Fibroblast of skin of back (primary cell): ENCODE measurements around the gene PSD2.

Experiments used
- DNase-seq: peaks from one replicate; pipeline ENCODE4 v3.0.0-alpha.2; 2013

Gene PSD2

DNA sequence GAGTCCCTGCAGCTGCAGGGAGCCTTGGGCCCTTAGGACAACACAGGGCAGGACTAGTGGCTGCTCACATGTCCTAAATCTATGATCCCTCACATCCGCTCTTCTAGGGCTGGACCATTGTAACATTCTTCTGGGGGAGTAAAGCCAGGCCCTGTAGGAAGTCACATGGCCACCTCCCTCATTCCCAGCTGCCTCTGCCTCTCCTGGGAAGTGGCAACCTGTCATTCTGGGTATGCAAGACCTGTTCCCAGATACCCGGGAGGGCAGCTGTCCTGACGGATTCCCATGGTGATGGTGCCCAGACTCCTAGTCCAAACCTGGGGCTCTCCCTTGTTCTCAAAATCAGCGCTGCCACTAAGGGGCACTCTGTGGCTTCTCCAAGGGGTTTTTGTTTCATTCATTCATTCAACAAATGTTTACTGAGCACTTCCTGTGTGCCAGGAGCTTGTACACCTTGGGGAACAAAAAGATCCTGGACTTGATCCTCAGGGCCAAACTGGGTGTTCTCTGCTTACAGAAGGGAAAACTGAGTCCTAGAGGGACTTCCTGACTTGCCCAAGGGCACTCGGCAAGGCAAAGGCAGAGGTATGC lies 85.6 kb downstream of the PSD2 start:
- DNase-seq = no peak

DNA sequence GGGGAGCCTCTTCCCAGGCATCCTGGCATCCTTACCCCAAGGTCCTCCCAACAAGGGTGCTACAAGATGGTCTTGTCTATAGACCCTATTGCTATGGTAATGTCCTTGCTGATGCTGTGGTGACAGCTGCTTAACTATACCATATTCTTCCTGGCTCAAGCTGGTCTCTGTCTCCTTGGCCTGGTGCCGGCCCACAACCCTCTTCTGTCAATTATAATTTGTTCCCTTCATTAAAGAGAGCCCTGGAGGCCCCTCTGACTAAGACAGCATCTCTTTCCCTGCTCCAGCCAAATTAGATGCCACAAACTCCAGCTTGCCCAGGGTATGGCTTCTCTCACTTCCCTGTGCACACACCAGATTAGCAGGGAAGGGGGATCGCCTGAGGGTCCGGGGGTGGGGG lies 86.7 kb downstream of the PSD2 start:
- no peak for DNase-seq

DNA sequence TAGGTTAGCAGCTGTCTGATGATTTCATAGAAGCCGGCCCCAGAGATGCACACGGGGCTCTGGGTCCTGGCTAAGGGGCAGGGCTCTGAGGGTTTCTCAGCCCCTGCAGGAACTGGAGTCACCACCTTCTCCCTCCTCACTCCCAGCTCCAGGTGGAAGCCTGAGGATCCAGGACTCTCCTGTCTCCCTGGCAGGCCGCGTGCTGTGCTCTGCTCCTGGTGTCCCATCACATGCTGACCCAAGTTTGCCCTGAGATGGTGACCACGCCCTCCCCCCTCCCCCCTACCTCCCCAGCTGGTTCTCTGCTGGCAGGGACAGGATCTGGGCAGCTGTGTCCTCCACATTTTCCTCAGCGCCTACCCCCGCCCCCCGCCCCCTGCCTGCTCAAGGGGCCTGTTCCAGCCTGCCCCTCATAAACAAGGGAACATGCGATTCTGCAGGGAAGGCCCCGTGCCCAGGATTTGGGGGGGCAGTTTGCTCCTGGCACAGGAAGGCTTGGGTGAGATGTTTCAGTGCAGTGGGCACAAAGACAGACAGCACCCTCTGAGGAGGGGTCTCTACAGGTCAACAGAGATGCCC lies 87.4 kb downstream of the PSD2 start:
- DNase-seq = no peak

DNA sequence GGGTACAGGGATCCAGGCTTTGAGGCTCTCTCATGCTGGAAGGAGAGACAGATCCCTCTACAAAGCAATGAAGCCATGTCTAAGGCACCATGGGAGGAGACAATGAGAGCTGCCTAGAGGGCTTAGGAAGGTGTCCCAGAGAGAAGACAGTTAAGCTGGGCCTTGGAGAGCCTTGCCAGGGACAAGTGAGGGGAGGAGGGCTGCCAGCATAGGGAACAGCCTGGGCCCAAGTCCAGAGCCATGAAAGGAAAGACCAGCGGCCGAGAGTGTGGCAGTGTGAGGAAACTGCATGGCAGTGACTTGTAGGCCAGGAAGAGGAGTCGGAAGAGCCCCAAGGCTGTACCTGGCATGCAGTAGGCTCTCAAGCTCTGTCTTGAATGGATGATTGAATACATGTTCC lies 88.5 kb downstream of the PSD2 start:
- DNase-seq = no peak

DNA sequence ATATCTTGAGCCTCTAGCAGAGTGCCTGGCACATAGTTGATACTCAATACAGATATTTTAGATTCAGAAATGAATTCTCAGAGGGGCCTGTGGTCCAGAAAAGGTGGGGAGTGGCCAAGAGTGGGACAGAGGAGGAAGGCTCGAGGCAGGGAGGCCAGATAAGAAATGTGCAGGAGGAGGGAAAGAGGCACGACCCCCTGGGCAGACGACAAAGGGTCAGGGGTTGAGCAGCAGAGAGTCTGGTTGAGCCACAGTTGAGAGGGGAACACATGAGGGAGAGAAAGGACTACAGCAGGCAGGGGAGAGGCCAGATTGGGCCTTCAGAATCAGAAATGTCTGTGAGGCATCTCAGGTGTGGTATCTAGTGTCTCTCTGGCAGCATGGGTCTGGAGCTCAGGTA lies 89.1 kb downstream of the PSD2 start:
- DNase-seq = no peak

DNA sequence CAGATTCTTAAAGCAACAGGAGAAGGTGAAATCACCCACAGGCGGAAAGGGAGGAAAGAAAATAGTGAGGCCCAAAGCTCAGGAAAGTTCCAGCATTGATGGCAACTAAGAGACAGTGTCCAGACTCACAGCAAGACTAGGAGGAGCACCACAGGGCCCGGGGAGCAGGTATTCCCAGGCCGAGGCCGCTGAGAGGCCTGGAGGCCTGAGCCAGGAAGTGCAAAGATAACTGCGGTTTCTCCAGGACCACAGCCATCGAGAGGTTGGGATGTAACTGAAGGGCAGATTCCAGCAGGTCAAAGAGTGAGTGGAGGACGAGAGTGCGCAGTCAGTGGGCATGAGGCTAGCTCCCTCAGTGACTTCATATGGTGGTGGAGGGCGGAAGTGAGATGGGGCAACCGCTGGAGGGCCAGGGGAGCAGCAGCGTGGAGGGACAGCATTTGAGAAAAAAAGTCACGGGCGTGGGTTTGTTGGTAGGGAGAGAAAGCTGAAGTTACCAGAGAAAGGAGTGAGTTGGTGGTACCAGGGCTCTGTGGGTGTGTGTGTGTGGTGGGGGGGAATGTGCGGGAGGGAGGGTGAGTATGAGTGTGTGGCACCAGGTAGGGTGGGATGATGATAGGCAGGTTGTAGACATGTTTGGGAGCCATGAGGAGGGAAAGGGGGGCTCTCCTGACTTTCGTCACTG lies 89.7 kb downstream of the PSD2 start:
- no peak for DNase-seq

DNA sequence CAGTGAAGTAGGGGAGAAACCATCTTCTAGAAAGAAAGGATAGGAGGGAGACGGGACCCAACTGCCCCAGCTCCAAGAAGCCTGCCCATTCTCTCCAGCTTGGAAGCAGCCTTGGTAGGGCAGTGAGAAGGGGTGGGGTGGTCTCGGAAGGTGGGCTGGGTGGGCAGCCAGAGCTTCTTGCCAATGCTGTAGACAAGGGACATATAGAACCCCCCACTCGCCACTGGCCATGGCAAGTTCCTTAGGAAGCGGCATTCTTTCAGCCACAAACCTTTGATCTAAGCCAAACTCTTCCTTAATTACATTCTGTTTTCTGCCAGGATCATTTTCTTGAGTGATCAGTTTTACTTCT lies 90.2 kb downstream of the PSD2 start:
- no peak for DNase-seq

DNA sequence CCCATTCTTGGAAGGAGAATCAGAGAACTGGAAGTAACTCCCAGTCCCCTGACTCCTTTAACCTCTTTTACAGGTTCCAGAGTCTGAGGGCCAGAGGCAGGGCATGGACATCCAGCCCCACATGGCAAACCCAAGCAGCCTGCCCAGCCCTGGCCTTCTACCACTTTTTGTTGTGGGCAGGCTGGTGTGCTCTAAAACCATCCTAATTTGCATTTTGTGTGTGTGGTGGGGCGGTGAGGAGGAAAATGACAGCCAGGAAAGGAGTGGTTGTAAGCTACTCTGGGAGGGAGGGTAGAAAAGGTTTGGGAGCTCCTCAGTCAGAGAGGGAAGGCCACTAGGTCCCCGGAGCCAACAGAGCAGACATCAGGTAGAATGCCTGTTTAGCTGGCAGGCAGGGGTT lies 90.6 kb downstream of the PSD2 start:
- DNase-seq = no peak

DNA sequence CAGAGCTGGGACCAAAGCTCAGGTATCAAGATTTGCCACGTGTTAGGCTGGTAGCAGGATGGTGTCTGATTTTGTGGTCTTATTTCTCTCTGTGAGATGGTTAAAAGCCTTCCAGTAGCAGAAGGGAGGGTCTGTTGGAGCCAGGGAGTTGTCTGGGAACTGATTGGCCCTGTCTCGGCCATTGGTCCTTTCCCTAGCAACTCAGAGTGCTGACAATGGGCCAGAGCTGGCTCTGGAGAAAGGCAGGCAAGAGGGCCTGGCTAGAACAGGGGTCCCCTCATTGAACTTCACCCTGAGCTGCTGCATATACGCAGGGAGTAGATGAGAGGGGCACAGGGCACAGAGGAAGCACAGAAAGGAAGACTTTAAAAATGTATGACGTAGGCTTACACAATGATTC lies 92.8 kb downstream of the PSD2 start:
- no peak for DNase-seq

DNA sequence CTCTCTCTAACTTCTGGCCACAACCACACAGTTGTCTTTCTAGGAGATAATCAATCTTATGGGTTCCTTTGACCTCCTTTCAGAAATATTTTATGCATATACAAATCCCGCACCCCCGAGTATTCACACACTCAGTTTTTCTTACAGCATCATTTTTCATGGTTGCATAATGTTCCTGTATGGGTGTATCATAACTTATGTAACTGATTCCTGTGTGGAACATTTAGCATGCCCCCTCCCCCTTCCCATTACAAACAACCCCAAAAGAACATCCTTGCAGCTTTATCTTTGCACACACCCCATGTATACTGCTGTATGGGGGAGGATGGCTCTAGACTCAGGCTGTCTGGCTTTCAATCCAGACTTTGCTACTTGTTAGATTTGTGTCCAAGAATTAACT lies 93.8 kb downstream of the PSD2 start:
- no peak for DNase-seq

DNA sequence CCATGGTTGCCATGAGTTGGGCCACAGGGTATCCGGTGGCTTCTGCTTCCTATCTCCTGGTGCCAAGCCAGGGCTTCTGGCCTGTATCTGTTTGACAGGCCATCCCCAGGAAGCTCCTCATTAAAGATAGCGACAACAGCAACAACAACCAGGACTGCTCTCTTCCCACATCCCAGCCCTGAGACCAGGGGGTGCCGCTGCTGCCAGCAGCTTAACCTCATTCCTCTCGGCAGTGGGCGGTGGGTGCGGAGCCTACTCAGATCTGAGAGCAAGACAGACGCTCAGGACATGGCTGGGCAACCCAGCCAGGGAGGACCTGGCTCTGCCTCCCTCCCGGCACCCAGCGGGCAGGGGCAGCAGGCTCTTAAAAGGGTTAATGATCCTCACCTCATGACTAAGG lies 98.3 kb downstream of the PSD2 start:
- DNase-seq = no peak
